GM19035 (cell line): ENCODE results near the gene PPP6R3.

ENCODE experiments used
- ATAC-seq: cut with Tn5 transposase; IDR thresholded peaks from one replicate; pipeline ENCODE4 v1.9.1; 2021; ENCODE audit not compliant: unreplicated experiment

Gene PPP6R3

DNA sequence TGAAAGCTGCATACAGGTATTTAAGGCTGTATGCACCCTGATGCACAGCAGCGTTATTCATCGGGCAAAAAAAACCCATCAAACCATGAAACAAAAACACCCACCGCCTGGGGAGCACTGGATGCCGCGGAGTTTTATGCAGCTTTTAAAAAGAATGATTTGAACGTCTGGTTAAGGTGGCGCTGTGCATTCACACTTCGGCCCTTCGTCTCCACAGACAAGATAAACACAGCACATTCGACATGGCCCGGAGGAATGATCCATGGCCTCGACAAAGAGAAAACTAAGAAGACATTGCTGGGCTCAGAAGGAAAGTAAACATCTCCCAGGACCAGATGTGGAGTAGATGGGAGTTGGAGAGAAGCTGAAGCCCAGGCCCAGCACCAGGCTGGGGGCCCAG is 183.0 kb downstream of the PPP6R3 start:
- ATAC-seq = no peak

- ATAC-seq = no peak
Measured at GRCh38 chr11:68646832-68647231, 186.3 kb downstream of the PPP6R3 start.

DNA sequence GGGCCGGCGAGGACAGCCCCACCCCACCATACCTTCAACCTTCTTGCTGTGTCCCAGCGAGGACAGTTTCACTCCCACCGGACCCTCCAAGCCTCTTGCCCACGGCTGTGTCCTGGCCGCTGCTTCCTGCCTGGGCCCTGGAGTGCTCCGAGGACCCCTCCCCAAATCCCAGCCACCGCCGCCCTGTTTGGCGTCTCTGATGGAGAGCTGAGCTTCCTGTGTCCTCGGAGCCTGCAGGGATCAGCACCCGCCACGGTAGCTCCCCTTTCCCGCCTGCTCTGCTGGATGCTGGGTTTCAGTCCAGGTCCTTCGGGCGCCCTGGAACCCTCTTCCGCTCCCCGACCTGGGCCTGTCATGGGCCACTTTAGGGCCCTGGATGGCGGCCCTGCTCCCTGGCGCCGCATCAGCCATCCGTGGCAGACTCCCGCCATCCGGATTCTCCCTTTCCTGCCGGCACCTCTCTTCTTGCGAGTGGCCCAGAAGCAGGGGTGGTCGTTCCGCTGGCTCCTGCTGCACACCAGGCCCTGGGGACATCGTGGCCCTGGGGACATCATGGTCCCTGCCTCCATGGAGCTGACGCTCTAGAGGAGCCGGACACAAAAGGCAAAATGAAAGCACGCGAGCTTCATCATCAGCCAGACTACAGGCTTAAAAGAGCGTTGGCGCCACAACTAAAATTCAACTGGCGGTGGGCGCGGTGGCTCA is 189.5 kb downstream of the PPP6R3 start:
- no peak for ATAC-seq

DNA sequence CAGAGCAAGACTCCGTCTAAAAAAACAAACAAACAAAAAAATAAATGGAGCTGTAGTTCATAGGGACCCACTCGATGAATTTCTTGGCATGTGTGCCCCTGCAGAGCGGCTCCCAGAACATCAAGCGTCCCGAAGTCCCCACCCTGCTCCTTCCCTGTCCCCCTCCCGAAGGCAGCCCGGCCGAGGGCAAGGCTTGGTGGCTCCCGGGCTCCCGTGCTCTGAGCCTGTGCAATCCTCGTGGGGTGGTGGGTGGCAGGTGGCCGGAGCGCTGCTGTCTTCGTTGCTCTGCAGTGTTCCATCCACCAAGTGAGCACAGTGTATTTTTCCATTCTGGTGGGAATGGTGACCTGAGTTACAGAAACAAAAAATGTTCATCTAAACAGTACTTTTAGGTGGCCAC is 190.2 kb downstream of the PPP6R3 start:
- ATAC-seq = no peak

GRCh38 chr11:68651208-68651984 is 190.8 kb downstream of the PPP6R3 start:
- no peak for ATAC-seq

DNA sequence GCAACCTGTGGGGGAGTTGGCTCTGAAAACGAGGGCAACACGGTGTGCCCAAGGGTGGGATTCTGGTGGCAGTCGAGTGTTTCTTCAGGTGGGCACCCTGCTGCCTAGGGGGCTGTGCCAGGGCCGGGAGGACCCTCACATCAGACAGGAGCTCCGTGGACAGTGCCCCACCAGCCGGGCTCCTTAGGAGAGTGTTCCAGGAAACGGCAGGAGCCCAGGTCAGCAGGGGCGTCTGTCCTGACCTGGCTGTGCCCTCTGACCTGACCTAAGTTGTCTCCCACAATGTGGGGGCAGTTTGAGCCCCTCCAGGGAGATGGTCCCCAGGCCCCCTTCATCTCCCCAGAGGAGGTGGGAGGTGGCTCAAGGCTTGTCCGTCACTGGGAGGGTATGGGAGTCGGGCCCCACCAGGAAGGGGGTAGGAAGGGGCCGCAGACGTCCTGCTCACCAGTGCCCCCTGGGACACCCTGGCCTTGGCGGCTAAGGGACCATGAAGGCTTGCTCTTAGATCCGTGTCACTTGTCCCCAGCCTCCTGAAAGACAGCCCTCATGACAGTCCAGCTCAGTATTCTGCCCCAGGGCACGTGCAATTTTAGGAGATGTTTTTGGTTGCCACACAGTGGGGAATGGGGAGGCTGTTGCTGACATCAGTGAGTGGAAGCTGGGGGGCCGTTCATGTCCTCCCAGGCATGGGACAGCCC is 191.6 kb downstream of the PPP6R3 start:
- ATAC-seq = no peak

- ATAC-seq = no peak
Measured at GRCh38 chr11:68652683-68653156, 192.2 kb downstream of the PPP6R3 start.

DNA sequence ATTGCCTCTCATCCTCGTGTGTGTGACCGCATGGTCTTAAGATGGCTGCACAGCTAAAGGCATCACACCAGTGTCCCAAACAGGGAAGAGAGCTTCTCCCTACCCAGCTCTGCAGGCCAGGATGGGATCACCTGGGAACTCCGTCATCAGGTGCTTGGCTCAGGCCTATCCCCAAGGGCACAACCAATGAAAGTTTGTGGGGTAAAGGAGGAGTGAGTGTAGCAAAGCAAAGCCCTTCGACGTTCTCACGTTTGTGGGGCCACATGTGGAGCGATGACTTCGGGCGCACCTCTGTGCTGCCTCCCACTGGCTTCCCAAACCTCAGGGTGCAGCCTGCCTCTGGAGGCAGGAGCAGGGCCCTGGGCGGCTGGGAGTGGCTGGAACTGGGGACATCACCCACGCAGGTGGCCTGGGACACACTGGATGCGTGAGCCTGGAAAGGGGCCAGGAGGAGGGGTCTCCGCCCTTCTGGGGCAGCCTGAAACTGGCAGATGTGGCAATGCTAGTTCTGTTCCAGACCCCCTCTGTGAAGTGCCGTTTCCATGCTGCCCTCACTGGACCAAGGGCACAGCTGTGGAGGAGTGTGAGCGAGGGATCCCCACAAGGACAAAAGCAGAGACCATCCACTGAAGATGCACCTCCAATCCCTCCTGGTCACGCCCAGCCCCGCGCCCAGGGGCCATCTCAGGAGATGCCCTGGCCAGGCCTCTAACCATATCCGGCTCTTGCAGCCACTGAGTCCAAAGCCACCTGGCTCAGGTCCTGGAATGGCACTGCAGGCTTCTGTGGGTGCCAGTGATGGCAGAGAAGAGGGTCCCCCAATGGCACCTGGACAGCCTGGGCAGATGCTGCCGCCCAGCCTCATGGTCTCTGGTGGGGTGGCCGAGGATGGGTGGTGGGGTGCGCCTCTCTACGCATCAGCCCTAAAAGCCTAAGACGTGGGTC is 193.2 kb downstream of the PPP6R3 start:
- ATAC-seq = no peak

- ATAC-seq = no peak
Measured at GRCh38 chr11:68654978-68655377, 194.4 kb downstream of the PPP6R3 start.

GRCh38 chr11:68655406-68655805 is 194.9 kb downstream of the PPP6R3 start:
- no peak for ATAC-seq

DNA sequence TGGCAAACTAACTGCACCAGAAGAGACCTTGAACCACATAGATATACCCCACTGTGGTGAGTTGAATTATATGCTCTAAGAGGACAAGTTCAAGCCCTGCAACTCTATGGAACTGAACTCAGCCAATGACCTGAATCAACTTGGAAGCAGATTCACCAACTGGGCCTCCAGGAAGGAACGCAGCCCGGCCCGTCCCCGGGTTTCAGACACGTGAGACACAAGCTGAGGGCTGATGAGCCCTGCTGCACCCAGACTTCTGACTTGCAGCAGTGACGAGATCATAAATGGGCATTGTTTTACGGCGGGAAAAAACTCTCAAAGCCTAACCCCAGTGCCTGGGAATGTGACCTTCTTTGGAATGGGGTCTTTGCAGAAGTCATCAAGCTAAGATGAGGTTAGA is 195.3 kb downstream of the PPP6R3 start:
- ATAC-seq = no peak

- no peak for ATAC-seq
Measured at GRCh38 chr11:68657021-68657780, 196.6 kb downstream of the PPP6R3 start.

- ATAC-seq = no peak
Measured at GRCh38 chr11:68658097-68658496, 197.5 kb downstream of the PPP6R3 start.

- no peak for ATAC-seq
Measured at GRCh38 chr11:68658661-68659060, 198.1 kb downstream of the PPP6R3 start.

DNA sequence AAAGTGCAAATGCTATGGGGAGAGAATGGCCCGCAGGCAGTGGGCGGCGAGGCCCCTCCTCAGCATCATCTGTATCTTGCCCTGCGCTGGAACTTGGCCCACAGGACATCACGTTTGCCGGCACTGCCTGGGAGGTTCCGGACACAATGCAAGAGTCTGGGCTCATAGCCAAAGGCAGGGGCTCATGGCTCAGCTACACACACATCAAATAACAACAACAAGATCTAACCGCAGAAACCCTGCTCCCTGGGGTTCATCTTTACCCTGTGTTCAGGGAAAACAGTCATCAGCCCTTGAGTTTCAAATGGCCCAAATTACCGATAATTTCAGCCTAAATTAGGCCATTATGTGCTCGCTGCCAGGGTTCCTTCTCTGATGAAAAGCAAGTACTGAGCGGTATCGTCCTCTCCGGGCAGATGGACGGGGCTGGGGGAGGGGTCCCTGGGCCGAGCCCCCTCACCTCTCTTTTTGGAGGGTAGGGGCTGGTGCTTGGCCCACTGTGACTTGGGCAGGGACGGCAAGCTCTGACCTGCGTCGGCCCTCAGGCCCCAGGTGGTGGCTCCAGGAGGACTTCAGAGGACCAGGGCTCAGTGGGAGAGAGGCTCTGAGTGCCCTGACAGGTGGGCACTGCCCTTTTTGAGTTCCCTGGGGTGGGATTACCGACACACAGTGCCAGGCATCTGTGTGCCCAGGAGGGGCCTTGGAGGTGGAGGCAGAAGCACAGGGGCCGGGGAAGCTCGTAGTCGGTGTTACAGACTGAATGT is 198.8 kb downstream of the PPP6R3 start:
- no peak for ATAC-seq

DNA sequence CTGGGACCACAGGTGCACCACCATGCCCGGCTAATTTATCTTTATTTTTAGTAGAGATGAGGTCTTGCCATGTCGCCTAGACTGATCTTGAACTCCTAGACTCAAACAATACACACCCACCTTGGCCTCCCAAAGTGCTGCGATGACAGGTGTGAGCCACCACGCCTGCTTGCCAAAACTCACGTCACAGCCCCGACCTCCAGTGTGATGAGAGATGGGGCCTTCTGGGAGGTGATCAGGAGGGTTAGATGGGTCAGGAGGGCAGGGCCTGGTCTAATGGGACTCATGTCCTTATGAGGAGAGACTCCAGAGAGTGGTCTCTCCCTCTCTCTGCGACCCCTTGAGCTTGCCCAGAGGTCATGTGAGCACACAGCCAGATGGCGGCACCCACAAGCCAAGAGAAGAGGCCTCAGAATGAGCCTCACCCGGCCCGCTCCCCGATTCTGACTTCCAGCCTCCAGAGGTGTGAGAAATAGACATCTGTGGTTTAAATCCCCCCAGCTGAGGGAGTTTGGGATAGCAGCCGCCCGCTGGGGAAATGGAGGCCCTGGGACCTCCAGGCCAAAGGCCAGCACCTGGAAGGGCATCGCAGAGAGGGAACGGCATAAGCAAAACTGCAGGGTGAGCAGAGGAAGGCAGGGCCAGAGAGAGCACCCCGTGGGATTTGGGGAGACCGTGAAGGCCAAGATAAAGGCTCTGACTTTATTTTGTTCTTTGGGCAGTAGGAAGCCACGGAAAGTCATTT is 199.7 kb downstream of the PPP6R3 start:
- ATAC-seq = no peak

DNA sequence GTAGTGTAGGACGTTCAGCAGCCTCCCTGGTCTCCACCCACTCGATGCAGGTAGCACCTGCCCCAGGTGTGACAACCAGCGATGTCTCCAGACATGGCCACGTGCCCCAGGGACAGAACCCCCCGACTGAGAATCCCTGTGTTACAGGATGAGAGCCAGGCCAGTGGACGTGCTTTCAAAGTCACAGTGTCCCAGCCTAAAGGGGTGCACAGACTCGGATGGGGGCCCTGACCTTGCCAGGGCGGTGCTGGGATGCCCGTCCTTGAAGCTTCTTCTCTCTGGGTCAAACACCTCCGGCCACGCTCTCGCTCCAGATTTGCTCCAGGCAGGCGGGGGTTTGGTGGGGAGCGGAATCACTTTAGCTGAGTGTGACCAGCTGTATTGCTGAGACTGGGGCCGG is 200.5 kb downstream of the PPP6R3 start:
- no peak for ATAC-seq
